ENCODE data around the gene PPM1K.

The PPM1K gene

GRCh38 chr4:88320780-88321373 lies 36.5 kb upstream of the PPM1K start:
- DNase-seq (ENCODE audit: low read depth in 1 of 2, low spot score in 1 of 2): peak; percentile 13 to 69
- Histone ChIP-seq H3K27ac (replicated peaks) (peak overlapping the region; percentile 65), H3K27me3 (ENCODE audit: insufficient read depth, poor library complexity, severe bottlenecking) (no peaks in the 10 kb centered on the region), H3K4me3 (replicated peaks; ENCODE audit: insufficient read depth, low read length) (no peak overlapping the region)
- TF ChIP-seq GABPA (IDR thresholded peaks at IDR 0.05; ENCODE audit: low read depth): no peak
- TF ChIP-seq POLR2AphosphoS5 (IDR thresholded peaks at IDR 0.05; ENCODE audit: low read depth): no peak
- no peak for TF ChIP-seq CTCF (IDR thresholded peaks at IDR 0.05; ENCODE audit: insufficient read depth, low read length)
- TF ChIP-seq SPI1 (IDR thresholded peaks at IDR 0.05; ENCODE audit: borderline replicate concordance, low read depth): no peak; the same call in 1 of the 2 replicates
- no peak for TF ChIP-seq REST (IDR thresholded peaks at IDR 0.05; ENCODE audit: insufficient replicate concordance, low read depth)

- no peaks in the 10 kb centered on the region for H3K27me3 ChIP-seq (ENCODE audit: insufficient read depth, poor library complexity, severe bottlenecking)
- no peak for DNase-seq (ENCODE audit: low read depth in 1 of 2, low spot score in 1 of 2)
- peak overlapping the region; percentile 65 for H3K27ac ChIP-seq (replicated peaks)
- H3K4me3 ChIP-seq (replicated peaks; ENCODE audit: insufficient read depth, low read length): no peak overlapping the region
- no peak for TF ChIP-seq GABPA (IDR thresholded peaks at IDR 0.05; ENCODE audit: low read depth)
- no peak for TF ChIP-seq POLR2AphosphoS5 (IDR thresholded peaks at IDR 0.05; ENCODE audit: low read depth)
- no peak for TF ChIP-seq CTCF (IDR thresholded peaks at IDR 0.05; ENCODE audit: insufficient read depth, low read length)
Observed at GRCh38 chr4:88320224-88320779, 35.9 kb upstream of the PPM1K start.

GRCh38 chr4:88318751-88319350 lies 34.5 kb upstream of the PPM1K start:
- Histone ChIP-seq H3K4me3 (replicated peaks; ENCODE audit: insufficient read depth, low read length) (no peak overlapping the region), H3K27ac (replicated peaks) (no peak overlapping the region), H3K27me3 (ENCODE audit: insufficient read depth, poor library complexity, severe bottlenecking) (no peaks in the 10 kb centered on the region)
- TF ChIP-seq CTCF (IDR thresholded peaks at IDR 0.05; ENCODE audit: insufficient read depth, low read length) (no peak), GABPA (IDR thresholded peaks at IDR 0.05; ENCODE audit: low read depth) (no peak), POLR2AphosphoS5 (IDR thresholded peaks at IDR 0.05; ENCODE audit: low read depth) (no peak), SPI1 (IDR thresholded peaks at IDR 0.05; ENCODE audit: borderline replicate concordance, low read depth) (no peak), REST (IDR thresholded peaks at IDR 0.05; ENCODE audit: insufficient replicate concordance, low read depth) (no peak)
- DNase-seq (ENCODE audit: low read depth in 1 of 2, low spot score in 1 of 2): no peak
